ENCODE data around the gene TEX13C. TPM values are rescaled to one million over a fixed set of nuclear protein-coding genes. Genes with fewer than 3 reads are reported as not detected.

TEX13C gene
- total RNA-seq, 1 experiment from 2014 or later = 0.24 TPM

GRCh38 chrX:125289920-125290319 lies 29.8 kb upstream of the TEX13C start:
- peaks cover 3 to 7% of the 10 kb centered on the region in 2 experiments; a peak in 3 of 5 replicates for H3K9me3 Mint-ChIP-seq
- Histone ChIP-seq H3K4ac (ENCODE audit: low read depth, low read length) (no peak overlapping the region), H3K9ac (ENCODE audit: extremely low read depth, insufficient read length, low read length) (no peak overlapping the region), H4K5ac (ENCODE audit: insufficient read length, low read depth, low read length) (no peak overlapping the region), H2AK5ac (ENCODE audit: insufficient read length, low read length) (no peak overlapping the region), H3K14ac (ENCODE audit: insufficient read depth, low read length) (no peak overlapping the region), H2BK15ac (ENCODE audit: low read depth, low read length) (no peak overlapping the region), H3T11ph (ENCODE audit: low read length) (no peak overlapping the region), H4K20me1 (ENCODE audit: control insufficient read depth, insufficient read depth, insufficient read length) (no peaks in the 10 kb centered on the region), H4K91ac (ENCODE audit: insufficient read length, low read depth, low read length) (no peak overlapping the region), H3K18ac (ENCODE audit: insufficient read length, low read depth, low read length) (no peak overlapping the region), H3K79me1 (ENCODE audit: insufficient read depth, low read depth, low read length, poor library complexity, severe bottlenecking) (no peaks in the 10 kb centered on the region), H3K27me3 (ENCODE audit: insufficient read depth, low read length) (no peaks in the 10 kb centered on the region), H3K79me2 (ENCODE audit: insufficient read depth, low read length) (no peaks in the 10 kb centered on the region), H3K4me2 (ENCODE audit: insufficient read depth, insufficient read length, low read length) (no peak overlapping the region), H3K23ac (ENCODE audit: insufficient read length, low read depth, low read length) (no peak overlapping the region), H2BK5ac (ENCODE audit: insufficient read length, low read length) (no peak overlapping the region), H3K56ac (ENCODE audit: insufficient read length, low read depth, low read length) (no peak overlapping the region), H3K27ac (ENCODE audit: insufficient read length, low read depth, low read length) (no peak overlapping the region), H2AFZ (ENCODE audit: low read length) (no peak overlapping the region), H2BK20ac (ENCODE audit: low read depth, low read length, poor library complexity, severe bottlenecking) (no peak overlapping the region), H3K9me3 (ENCODE audit: control insufficient read depth, low read depth, low read length) (no peaks in the 10 kb centered on the region), H3K23me2 (ENCODE audit: insufficient read length, low read depth, low read length, poor library complexity, severe bottlenecking) (no peaks in the 10 kb centered on the region), H2BK120ac (ENCODE audit: low read depth, low read length, poor library complexity, severe bottlenecking) (no peak overlapping the region), H2BK12ac (ENCODE audit: insufficient read length, low read depth, low read length) (no peak overlapping the region), H4K8ac (replicated peaks; ENCODE audit: insufficient read length, low read depth, low read length) (no peak overlapping the region), H3K4me1 (ENCODE audit: insufficient read depth, low read length) (no peaks in the 10 kb centered on the region; the same call in 1 of the 2 replicates)
- peaks cover 0 to 1% (median 0%) of the 10 kb centered on the region in 3 experiments; a peak in 1 of 7 replicates for H3K36me3 Mint-ChIP-seq (ENCODE audit: insufficient read depth in 1 of 3, low read depth in 3 of 3)
- WGBS (ENCODE audit: extremely low coverage, insufficient read length, low lambda C conversion rate) = no CpG with 5 or more reads among the region's 3 CpGs
- peaks cover 6 to 7% of the 10 kb centered on the region in 2 experiments; a peak in 2 of 4 replicates for H3K4me1 Mint-ChIP-seq
- no peaks in the 10 kb centered on the region; the same call in 1 of the 2 replicates for H3K27me3 Mint-ChIP-seq (ENCODE audit: low read depth)
- no peak overlapping the region for H3K4me3 Mint-ChIP-seq
- TF ChIP-seq CTCF (conservative IDR thresholded peaks at IDR 0.05) = no peak
- DNase-seq = no peak
- no peak overlapping the region for H3K27ac Mint-ChIP-seq

All from H9 (cell line).